GM19395 (cell line): ENCODE measurements around the gene FRYL.
"Not testable (repeated sequence)": the region's sequence is repeated elsewhere in the genome, so short reads cannot be mapped to it uniquely, and the experiment has no call there.

Experiments used
- ATAC-seq: cut with Tn5 transposase; IDR thresholded peaks from one replicate; pipeline ENCODE4 v1.9.1; 2021; ENCODE audit warnings: mild to moderate bottlenecking, moderate library complexity; ENCODE audit not compliant: unreplicated experiment

The FRYL gene

DNA sequence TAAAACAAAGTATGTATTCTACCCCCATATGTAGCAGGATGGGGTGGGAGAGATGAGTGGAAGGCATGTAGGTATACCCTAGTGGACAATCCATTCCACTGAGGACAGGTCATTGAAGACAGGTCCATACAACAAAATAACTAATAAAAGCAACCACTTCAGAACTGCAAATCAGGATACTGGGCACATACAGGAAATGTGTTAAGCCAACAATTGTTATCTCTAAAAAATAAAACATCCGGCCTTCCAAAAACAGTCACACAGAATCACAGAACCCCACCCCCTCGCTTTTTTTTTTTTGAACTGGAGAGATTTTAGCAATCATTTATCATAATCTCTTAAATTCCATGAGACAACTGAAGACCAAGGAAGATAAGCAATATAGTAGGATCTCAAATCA is 112.9 kb downstream of the FRYL start:
- ATAC-seq, result no peak

DNA sequence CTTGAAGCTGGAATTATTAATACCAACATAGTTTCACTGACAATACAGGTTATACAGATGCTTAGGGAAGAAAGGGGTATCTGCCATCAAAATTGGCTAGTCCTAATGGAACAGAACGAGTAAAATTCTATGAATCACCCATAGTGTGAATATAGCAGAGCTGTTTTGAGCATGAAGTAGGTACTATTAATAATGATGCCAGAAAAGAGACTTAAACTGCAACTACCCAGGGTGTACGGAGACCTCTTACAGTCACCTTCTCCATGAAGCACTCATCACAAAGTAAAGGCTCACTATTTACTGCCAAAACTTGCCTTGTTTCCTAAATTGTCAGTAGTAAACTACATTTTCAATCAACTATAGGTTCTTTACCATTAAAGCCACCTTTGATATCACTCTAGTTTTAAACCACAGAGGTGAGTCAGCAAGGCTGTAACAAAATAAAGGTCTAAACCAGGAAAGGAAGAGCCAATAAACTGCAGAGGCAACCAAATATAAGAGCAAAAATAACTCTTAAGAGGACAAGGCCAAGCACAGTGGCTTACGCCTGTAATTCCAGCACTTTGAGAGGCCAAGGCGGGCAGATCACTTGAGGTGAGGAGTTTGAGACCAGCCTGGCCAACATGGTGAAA is 114.4 kb downstream of the FRYL start:
- ATAC-seq, result no peak

DNA sequence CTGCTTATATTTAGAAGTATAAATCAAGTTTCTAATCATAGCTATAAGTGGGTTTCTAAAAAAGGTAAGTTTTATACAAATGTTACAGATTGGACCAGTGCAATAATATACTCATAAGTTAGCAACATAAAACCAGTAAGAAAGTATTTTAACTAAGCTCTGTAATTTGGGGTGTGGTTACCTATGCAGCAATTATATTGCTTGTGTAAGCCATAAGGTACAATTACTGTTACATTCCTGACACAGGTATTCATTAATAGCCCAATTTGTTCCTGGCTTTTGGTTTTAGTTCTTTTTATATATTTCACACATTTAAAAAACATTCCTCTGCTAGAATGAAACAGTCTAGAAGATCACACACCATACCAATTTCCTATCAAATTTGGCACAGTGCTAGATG is 115.1 kb downstream of the FRYL start:
- ATAC-seq, result no peak

DNA sequence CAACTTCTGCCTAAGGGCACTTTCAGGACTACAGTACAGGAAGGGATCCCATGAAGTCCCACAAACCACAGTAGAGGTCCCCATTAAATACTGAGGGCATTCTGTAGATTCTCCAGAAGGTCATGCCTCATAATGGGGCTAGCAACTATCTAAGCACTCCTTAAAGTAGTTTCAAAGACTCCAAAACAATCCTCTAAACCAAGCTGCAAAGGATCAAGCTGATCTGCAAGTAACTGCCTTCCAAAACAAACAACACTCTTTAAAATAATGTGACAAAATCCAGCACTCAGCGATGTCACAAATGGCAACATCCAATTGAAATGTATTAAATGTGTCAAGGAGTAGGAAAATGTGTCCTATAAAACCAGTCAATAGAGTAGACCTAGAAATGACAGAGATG is 118.7 kb downstream of the FRYL start:
- no peak for ATAC-seq

DNA sequence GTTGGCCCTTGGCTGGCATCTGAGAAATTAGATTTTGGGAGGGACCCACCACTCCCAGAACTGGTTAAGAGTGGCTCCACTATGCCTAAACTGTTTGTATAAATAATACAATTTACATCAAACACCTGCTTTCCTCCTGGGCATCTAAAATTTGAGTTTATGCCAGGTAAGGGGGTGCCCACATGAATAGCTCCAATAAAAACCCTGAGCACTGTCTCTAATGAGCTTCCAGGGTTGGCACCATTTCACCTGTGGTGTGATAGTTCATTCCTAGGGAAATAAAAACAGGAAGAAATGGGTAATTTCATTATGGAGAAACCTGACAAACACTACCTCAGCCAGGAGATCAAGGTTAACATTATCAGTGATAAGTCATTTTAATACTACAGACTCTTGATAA is 119.7 kb downstream of the FRYL start:
- no peak for ATAC-seq

DNA sequence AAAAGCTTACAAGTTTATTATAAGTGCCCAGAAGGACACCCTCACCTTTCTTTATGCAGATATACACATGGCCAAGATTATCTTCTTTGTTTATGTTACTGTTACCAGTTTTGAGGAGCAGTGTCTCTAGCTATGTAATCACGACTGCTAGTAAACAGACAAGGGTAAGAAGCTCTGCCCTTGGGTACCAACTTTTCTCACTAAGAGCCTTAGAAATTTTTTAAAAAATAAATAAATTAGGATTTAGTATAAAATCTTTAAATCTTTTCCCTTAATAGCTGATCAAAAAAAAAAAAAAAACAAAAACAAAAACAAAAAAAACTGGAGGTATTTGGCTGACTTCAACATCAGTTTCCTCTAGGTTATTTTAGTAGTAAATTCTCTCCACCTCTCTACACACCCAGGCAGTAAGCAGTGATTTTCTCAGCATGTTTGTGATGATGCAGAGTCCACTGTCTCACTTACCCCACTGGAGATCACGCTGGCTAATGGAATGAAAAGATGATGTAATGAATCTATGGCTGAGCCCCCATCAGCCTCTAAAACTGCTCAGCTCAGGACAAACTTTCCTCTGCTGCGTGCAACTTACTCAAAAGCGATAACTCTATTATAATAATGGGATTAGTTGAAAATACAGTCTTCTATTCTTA is 125.9 kb downstream of the FRYL start:
- no peak for ATAC-seq

DNA sequence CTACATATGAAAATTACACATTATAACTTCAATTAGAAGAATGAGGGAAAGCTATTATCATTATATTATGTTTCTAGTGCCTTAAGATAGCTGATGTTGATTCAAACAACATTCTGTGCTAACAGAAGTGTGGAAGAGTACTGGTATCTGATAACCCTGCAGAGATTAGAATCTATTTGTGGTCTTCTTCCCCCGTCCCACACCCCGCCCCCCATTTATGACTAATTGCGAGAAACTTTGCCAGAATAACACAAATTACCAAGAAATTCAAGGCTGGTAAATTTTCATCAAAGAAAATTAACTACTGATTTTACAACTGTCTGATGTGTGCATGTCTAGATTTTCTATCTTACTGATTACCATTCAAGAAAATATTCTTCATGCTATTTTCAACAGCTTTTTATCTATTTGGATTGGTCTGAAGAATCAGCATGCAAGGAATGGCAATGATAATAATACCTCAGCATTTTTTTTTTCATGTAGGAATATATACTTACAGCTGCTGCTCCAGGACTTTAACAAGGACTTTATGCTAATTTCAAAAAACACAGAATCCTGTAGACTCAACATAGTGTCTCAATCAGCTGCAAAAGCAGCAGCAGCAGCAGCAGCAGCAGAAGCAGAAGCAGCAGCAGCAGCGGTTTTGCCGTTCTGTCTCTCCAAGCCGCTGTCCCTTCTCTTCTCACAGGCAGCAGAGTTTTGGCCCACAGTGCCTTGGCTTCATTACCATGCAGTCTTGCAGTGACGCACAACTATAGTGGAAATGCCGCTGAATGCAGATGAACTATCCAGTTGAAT is 126.7 kb downstream of the FRYL start:
- ATAC-seq, result no peak

DNA sequence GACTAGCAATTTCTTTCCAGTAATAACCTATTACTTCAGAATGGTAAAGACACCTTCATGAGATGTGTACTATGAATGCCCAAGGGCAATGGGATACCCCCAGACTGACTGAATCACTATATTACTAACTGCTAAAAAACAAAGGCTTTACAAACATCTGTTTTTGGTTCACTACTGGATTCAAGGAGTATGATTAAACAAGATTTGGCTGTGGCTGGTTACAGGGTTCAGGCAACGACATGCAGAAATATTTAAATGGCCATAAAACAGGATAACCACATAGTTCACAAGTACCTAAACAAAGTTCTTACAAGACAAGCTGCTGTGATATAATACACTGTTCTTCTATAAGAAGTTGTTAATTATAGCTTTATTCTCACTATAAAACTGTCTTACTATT is 128.2 kb downstream of the FRYL start:
- ATAC-seq, result no peak

DNA sequence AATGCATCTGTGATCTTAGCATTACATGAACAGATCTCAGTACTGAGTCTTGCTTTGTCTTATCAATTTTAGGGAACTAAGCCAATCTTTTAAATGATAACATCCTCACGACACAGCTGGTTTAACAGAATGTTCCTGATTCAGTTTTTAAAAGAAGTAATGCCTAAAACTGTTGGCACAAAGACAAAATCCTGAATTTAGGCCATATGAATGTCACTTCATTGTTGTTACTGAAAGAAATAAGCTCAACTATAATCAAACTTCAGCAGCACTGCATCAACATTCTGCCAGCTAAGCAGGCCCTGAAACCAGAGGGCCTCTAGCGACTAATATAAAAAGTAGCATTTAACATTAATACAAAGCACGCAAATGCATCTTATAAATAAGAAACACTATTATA is 130.6 kb downstream of the FRYL start:
- no peak for ATAC-seq

DNA sequence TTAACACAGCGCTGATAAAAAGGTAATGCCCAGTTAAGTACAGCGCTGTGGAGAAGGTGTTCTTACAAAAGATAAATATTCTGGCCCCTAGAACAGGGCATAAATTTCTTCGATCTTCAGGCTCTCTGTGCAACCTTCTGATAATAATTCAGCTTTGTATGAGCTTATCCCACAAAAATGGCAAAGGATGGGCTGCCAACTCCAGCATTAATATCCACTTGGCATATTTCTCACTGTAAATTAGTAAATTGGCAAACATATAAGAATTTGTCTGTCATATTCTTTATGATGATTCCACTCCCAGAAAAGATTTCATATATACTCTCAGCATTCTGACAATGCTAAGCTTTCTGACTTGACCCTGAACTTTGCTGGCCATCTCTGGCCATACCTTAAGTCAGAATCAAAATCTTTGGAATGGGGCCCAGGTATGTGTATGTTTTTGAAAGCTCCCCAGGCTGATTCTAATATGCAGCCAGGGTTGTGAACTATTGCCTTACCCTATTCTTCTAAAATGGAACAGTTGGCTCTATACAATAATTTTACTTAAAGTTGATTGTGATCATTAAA is 134.8 kb downstream of the FRYL start:
- no peak for ATAC-seq

DNA sequence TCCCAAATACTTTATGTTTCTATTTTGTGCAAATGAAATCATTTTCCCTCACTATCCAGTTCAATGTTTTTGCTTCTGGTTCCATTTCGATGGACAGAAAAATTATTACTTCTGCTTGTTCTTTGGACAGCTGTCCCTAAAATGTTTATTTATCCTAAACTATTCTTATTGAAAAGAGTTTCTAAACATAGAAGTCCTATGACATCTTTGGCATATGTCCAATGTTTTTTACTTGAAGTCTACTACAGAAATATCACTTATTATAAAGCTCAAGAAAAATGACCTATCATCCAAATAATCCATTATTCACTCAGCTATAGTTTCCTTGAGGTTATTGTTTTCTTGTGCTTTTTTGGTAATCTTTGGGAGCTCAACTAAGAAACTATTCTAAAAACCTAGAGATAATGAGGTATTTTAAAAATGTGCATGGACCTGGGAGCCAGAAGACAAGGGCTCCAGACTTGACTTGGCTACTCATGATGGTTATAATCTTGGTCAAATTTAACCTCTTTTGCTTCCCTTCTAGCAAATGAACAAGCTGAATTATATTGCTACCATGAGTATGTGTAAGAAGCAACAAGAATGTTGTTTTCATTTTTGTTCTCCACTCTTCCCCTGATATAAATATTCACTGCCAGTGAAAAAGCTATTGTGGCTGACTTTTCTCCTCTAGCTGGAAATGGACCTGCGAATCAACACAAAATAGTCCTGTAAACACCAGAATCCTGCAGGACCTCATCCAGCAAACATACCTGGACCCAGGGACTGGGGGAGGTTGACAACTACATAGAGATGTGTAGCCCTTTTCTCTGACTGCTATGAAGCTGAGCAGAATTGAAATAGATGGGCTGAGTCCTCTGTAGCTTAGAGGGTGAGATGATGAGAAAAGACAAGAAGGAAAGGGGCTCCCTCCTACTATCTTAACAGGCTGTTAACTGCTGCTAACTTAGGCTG is 137.4 kb downstream of the FRYL start:
- no peak for ATAC-seq

DNA sequence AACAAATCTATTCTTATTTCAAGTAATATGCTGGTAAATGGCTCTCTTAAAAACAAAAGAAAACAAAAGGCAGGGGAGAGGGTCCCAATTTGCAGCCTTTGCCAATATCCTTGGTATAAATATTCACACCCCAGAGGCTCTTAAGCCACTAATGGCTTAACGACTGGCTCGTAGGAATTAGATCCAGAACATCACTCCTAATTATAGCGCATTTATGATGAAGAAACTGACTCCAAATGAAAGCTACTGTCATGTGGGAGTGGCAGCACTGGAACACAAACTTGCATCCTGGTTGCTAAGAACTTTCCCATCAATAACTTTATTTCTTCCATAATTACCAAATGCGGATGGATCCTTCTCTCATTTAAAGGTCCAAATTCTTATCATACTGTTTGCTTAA is 138.7 kb downstream of the FRYL start:
- ATAC-seq, result no peak

DNA sequence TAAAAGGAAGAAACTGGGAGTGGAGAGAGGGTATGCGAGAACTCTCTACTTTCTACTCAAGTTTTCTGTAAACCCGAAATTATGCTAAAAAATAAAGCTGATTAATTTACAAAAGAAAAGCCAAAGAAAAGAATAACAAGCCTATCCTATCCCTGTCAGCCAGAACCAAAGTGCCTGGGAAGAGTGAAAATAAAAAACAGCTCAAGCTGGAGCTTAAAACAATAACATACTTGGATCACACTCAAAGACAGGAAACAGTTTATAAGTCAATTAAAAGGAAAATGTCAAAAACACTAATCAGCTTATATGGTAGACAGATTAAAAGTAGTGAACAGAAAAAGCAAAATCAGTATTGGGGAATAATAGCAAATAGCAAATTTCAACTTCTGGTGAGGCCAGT is 139.4 kb downstream of the FRYL start:
- ATAC-seq, result no peak

DNA sequence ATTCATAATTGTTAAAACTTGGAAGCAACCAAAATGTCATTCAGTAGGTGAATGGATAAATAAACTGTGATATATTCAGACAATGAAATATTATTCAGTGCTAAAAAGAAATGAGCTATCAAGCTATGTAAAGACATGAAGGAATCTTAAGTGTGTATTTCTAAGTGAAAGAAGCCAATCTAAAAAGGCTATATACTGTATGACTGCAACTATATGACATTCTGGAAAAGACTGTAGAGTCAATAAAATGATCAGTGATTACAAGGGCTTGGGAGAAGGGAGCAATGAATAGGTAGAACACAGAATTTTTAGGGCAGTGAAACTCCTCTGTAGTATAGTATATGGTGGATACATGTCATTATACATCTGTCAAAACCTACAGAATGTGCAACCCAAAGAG is 139.9 kb downstream of the FRYL start:
- no peak for ATAC-seq

DNA sequence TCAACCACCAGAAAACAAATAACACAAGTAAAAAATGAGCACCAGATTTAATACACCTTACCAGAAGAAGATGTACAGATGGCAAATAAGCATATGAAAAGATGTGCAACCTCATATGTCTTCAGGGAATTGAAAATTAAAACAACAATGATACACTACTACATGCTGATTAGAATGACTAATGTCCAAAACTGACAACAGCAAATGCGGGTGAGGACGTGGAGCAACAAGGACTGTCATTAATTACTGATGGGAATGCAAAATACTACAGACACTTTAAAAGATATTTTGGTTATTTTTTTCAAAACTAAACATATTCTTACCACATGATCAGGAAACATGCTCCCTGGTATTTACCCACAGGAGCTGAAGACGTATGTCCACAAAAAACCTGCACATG is 140.3 kb downstream of the FRYL start:
- no peak for ATAC-seq

DNA sequence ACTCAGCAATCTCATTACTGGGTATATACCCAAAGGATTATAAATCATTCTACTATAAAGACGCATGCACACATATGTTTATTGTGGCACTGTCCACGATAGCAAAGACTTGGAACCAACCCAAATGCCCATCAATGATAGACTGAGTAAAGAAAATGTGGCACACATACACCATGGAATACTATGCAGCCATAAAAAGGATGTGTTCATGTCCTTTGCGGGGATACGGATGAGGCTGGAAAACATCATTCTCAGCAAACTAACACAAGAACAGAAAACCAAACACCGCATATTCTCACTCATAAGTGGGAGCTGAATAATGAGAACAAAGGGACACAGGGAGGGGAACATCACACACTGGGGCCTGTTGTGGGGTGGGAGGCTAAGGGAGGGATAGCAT is 141.5 kb downstream of the FRYL start:
- not testable (repeated sequence) for ATAC-seq

DNA sequence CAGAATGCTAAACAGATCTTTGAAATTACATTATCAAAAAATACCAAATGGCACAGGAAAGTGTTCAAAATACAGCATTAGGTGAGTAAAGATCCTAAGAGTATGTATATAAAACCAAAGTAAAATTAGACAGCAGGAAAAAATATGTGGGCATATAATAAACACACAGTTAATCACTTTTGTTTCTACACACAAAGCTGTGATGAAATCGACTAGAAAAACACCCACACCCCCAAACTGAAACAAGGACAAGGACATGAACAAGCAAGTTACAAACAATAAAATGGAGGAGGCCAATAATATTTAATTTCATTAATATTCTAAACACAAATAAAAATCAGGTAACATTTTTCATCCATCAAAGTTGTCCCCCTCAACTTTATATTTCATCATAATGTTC is 143.2 kb downstream of the FRYL start:
- no peak for ATAC-seq

DNA sequence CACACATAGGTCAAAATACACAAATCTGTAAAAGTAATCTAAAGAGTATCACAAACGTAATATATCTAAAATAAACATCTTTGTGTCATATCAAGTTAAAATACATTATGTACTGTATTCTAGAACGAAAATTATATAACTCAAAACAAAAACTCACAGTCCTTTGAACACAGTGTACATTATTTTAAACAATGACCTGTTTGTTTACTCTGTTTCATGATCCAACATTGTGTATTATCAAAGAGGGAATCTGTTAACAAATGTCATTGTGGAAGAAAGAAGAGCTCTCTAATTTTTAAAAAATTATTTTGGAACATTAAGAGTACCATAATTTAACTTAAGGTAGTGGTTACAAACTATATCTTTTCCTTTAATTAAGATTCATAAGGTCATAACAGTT is 144.1 kb downstream of the FRYL start:
- no peak for ATAC-seq

DNA sequence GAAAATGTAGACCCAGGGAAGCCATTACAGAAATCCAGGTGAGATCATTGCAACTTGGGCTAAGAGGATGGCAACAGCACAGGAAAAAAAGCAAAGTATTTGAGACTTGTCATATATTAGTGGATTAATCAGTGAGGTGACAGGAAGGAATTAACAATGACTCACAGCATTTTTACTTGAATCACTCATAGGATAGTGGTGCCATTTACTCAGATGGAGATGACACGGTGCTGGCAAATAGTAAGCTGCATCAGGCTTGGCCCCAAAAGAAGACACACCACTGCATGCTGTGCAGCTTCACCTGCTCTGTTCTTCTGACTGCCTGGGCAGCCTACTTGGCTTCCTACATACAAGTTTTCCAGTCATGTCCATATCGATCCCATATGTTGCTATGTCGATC is 144.8 kb downstream of the FRYL start:
- no peak for ATAC-seq

DNA sequence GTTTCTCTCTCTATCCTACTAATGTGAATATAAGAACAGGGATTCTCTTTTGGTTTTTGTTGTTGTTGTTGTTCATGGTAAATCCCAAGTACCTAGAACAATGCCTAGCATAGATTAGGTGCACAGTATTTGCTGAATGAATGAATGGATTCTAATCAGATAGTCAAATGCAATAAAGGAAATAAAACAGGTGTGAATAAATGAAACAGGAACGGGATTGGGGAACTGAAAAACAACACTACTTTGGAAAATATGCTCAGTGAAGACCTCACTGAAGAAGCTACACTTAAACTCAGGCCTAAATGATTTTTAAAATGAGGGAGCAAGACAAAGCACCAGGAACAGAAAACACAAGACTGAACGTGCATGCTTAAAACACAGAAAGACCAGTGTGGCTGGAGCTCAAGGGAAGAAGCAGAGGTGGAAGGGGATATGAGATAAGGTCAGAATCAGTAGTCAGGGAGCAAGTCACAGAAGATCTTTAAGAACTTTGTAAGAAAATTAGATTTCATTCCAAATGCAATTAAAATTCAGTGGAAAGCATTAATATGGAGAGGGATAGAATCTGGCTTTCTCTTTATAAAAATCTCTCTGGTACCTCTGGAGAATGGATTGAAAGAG is 145.3 kb downstream of the FRYL start:
- ATAC-seq, result no peak
